ENCODE data around the gene PDXK. TPM values are rescaled to one million over a fixed set of nuclear protein-coding genes. Genes with fewer than 3 reads are reported as not detected.

Gene PDXK
- total RNA-seq, 1 experiment from 2014 or later: 175 TPM

DNA sequence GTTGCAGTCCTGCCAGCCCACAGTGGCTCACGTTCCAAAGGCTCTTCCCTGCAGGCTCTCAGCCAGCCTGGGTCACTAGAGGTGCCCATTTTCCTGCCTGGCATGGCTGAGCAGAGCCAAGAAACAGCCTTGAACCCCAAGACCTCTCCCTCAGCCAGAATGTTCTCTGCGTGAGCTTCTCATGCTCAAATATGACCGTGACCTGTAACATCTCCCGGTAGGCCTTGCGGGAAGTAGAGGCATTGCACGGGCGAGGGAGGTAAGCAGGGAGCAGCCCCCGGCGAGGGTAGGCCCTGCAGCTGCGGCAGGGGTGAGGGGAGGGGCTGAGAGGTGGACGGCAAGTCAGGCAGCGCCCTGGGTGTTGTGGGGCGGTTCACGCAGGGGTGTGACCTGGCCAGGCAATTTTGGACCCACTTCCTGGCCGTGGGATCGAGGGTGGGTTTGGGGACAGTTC is 90.4 kb downstream of the PDXK start:
- no peaks in the 10 kb centered on the region for H3K9me3 ChIP-seq (ENCODE audit: insufficient read depth, low read depth)
- H3K79me2 ChIP-seq (ENCODE audit: low read depth): no peaks in the 10 kb centered on the region
- ChIA-PET POLR2A (ENCODE audit: unreplicated experiment) (no interaction called here), CTCF (no interaction called here)
- H3K36me3 ChIP-seq (ENCODE audit: low read depth): no peaks in the 10 kb centered on the region
- H3K4me2 ChIP-seq: no peak overlapping the region
- H3F3A ChIP-seq (ENCODE audit: insufficient read depth, low read depth): peaks cover 5% of the 10 kb centered on the region; the same call in 1 of the 2 replicates
- no TSS peak for BruUV-seq (replicated peaks)
- no peak overlapping the region for H3K27ac ChIP-seq
- H3K4me3 ChIP-seq: no peak overlapping the region
- intact Hi-C loops (cut with micrococcal nuclease; ENCODE audit: unreplicated experiment): no loop called here
- H3K4me1 ChIP-seq (replicated peaks; ENCODE audit: insufficient read depth): peaks cover 1% of the 10 kb centered on the region
- DNase-seq: no peak
- H2AFZ ChIP-seq: no peak overlapping the region
- TF ChIP-seq EZH2 (IDR thresholded peaks at IDR 0.05; ENCODE audit: low read depth): no peak
- TF ChIP-seq, protein P1, sequence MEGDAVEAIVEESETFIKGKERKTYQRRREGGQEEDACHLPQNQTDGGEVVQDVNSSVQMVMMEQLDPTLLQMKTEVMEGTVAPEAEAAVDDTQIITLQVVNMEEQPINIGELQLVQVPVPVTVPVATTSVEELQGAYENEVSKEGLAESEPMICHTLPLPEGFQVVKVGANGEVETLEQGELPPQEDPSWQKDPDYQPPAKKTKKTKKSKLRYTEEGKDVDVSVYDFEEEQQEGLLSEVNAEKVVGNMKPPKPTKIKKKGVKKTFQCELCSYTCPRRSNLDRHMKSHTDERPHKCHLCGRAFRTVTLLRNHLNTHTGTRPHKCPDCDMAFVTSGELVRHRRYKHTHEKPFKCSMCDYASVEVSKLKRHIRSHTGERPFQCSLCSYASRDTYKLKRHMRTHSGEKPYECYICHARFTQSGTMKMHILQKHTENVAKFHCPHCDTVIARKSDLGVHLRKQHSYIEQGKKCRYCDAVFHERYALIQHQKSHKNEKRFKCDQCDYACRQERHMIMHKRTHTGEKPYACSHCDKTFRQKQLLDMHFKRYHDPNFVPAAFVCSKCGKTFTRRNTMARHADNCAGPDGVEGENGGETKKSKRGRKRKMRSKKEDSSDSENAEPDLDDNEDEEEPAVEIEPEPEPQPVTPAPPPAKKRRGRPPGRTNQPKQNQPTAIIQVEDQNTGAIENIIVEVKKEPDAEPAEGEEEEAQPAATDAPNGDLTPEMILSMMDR (conservative IDR thresholded peaks at IDR 0.05): no peak
- no peaks in the 10 kb centered on the region; the same call in 1 of the 2 replicates for H4K20me1 ChIP-seq (ENCODE audit: insufficient read depth)
- no peaks in the 10 kb centered on the region for H3K9me2 ChIP-seq (ENCODE audit: insufficient read depth)
- no peaks in the 10 kb centered on the region for H3K27me3 ChIP-seq (ENCODE audit: insufficient read depth, low read depth)

DNA sequence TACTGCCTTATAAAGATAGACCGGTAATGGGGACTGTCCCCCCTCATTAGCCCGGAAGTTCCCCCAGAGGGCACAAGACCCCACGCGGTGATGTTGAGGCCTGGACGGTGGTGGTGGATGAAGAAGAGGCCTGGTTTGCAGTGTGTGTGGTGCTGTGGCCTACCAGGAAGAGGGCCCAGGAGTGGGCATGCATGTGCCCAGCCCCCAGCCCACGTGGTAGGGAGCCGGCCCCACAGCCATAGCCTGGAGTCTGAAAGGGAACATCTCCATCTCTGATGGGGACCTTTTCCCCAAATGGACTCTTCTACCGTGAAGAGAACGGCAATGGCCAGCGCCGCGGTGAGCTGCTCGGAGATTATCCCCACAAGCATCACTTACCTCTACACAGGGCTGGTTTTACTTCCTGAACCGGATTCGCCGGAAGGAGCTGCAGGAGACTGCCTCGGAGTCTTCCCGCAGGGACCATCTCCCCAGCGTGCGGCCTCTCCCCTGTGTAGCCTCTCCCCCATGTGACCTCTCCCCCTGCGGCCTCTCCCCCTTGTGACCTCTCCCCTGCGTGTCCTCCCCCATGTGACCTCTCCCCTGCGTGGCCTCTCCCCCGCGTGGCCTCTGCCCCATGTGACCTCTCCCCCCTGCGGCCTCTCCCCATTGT is 91.0 kb downstream of the PDXK start:
- Histone ChIP-seq H3K36me3 (ENCODE audit: low read depth) (no peaks in the 10 kb centered on the region), H3K9me3 (ENCODE audit: insufficient read depth, low read depth) (no peaks in the 10 kb centered on the region), H3F3A (ENCODE audit: insufficient read depth, low read depth) (peaks cover 10% of the 10 kb centered on the region; the same call in 1 of the 2 replicates), H2AFZ (no peak overlapping the region), H3K79me2 (ENCODE audit: low read depth) (no peaks in the 10 kb centered on the region), H3K4me1 (replicated peaks; ENCODE audit: insufficient read depth) (peaks cover 7% of the 10 kb centered on the region), H3K4me2 (no peak overlapping the region), H3K9me2 (ENCODE audit: insufficient read depth) (no peaks in the 10 kb centered on the region), H3K27me3 (ENCODE audit: insufficient read depth, low read depth) (no peaks in the 10 kb centered on the region), H3K27ac (no peak overlapping the region), H3K4me3 (no peak overlapping the region), H4K20me1 (ENCODE audit: insufficient read depth) (no peaks in the 10 kb centered on the region; the same call in 1 of the 2 replicates)
- CTCF ChIA-PET: interaction anchor here (0.9 kb wide), 1 partner anchor 273 kb away, joined by 3 read pairs; no protein-coding TSS in a partner anchor
- intact Hi-C loops (cut with micrococcal nuclease; ENCODE audit: unreplicated experiment): loop anchor here (2.0 to 10.0 kb wide), 2 partner anchors 129 to 675 kb away; no protein-coding TSS in a partner anchor
- no peak for DNase-seq
- POLR2A ChIA-PET (ENCODE audit: unreplicated experiment): no interaction called here
- no TSS peak for BruUV-seq (replicated peaks)
- TF ChIP-seq, protein P1 (conservative IDR thresholded peaks at IDR 0.05): no peak
- no peak for TF ChIP-seq EZH2 (IDR thresholded peaks at IDR 0.05; ENCODE audit: low read depth)

DNA sequence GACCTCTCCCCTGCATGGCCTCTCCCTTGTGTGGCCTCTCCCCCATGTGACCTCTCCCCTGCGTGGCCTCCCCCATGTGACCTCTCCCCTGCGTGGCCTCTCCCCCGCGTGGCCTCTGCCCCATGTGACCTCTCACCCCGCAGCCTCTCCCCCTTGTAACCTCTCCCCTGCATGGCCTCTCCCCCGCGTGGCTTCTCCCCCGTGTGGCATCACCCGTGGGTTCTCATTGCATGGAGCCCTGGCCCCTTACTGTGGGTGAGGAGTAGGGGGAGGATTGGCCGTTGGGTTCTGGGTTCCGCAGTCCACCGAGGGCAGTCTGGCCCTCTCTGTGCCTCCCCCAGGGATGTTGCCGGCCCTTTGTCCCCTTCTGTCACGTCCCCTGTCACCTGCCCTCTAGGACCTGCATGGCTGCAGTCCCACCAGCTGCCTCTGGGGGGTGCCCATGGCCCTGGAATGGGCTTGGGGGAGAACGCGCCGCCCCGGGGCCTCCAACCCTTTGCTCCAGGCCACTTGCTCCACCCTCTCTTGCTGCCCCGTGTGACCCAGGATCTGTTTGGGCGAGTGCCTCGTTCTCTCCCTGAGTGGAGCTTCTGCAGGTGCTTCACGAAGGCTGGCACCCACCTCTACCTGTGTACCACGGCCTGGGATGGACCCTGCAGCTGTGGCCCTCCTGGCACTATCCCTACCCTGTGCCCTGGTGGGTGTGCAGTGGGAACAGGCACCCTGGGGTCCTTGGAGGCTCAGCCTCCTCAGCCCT is 91.8 kb downstream of the PDXK start:
- POLR2A ChIA-PET (ENCODE audit: unreplicated experiment): interaction anchor here (0.5 to 0.7 kb wide), 2 partner anchors 31 to 165 kb away, joined by 3 to 6 read pairs; no protein-coding TSS in a partner anchor
- H3K9me2 ChIP-seq (ENCODE audit: insufficient read depth): no peaks in the 10 kb centered on the region
- peaks cover 7% of the 10 kb centered on the region for H3K4me1 ChIP-seq (replicated peaks; ENCODE audit: insufficient read depth)
- no peaks in the 10 kb centered on the region for H3K27me3 ChIP-seq (ENCODE audit: insufficient read depth, low read depth)
- no peak overlapping the region for H3K4me2 ChIP-seq
- no peak overlapping the region for H3K27ac ChIP-seq
- H3F3A ChIP-seq (ENCODE audit: insufficient read depth, low read depth): peaks cover 10% of the 10 kb centered on the region; the same call in 1 of the 2 replicates
- intact Hi-C loops (cut with micrococcal nuclease; ENCODE audit: unreplicated experiment): loop anchor here (2.0 to 10.0 kb wide), 2 partner anchors 128 to 674 kb away; no protein-coding TSS in a partner anchor
- peak in 1 of 2 experiments; percentile 84 for DNase-seq
- BruUV-seq (replicated peaks): no TSS peak
- no peaks in the 10 kb centered on the region for H3K9me3 ChIP-seq (ENCODE audit: insufficient read depth, low read depth)
- H2AFZ ChIP-seq: no peak overlapping the region
- no peak overlapping the region for H3K4me3 ChIP-seq
- no peaks in the 10 kb centered on the region; the same call in 1 of the 2 replicates for H4K20me1 ChIP-seq (ENCODE audit: insufficient read depth)
- CTCF ChIA-PET: interaction anchor here (0.9 to 1.2 kb wide), 2 partner anchors 129 to 273 kb away, joined by 3 read pairs; no protein-coding TSS in a partner anchor
- no peaks in the 10 kb centered on the region for H3K36me3 ChIP-seq (ENCODE audit: low read depth)
- no peak for TF ChIP-seq EZH2 (IDR thresholded peaks at IDR 0.05; ENCODE audit: low read depth)
- TF ChIP-seq, protein P1 (conservative IDR thresholded peaks at IDR 0.05): peak; percentile 91
- H3K79me2 ChIP-seq (ENCODE audit: low read depth): no peaks in the 10 kb centered on the region

Data from PC-9 (cell line).